Thyroid gland (tissue), 4 donors: ENCODE data around the gene ARMC9.

ENCODE experiments used
- CTCF ChIP-seq, 6 experiments: fragments of 200-600 bp in 3 of 6; fragments of 450-650 bp in 3 of 6; sonication (generic) in 3 of 6; IDR thresholded peaks; one replicate each; pipeline ENCODE4 v1.5.1; 2016 to 2019; ENCODE audit warnings: antibody characterized with exemption in 6 of 6, mild to moderate bottlenecking in 2 of 6, inconsistent platforms in 1 of 6, moderate library complexity in 1 of 6
- POLR2A ChIP-seq, 2 donors: fragments of 450-650 bp; IDR thresholded peaks; one replicate each; pipeline ENCODE4 v1.6.1; 2017; ENCODE audit warnings: antibody characterized with exemption in 2 of 2, mild to moderate bottlenecking in 2 of 2, moderate library complexity in 1 of 2

- TF ChIP-seq CTCF (IDR thresholded peaks at IDR 0.05) (no peak), POLR2A (IDR thresholded peaks at IDR 0.05) (no peak)
Measured at GRCh38 chr2:231398585-231398984, 200.2 kb downstream of the ARMC9 start.
